ENCODE results near the gene HDAC4. TPM values are rescaled to one million over a fixed set of nuclear protein-coding genes. Genes with fewer than 3 reads are reported as not detected.

The HDAC4 gene
- total RNA-seq, 6 donors from 2014 or later, result 16.1 to 108 (median 45.0) TPM

GRCh38 chr2:239175181-239175580 is 225.6 kb downstream of the HDAC4 start:
- no peak for TF ChIP-seq POLR2A (IDR thresholded peaks at IDR 0.05)
- no peak for TF ChIP-seq CTCF (IDR thresholded peaks at IDR 0.05)
- TF ChIP-seq EP300 (IDR thresholded peaks at IDR 0.05), result no peak
- TF ChIP-seq POLR2AphosphoS5 (IDR thresholded peaks at IDR 0.05), result no peak
- H3K36me3 ChIP-seq, result peaks cover 0 to 49% (median 27%) of the 10 kb centered on the region in 4 donors
- peaks cover 9 to 20% (median 11%) of the 10 kb centered on the region in 4 donors for H3K9me3 ChIP-seq
- ATAC-seq (ENCODE audit: low FRiP score in 2 of 2), result no peak
- no peak overlapping the region for H3K27ac ChIP-seq
- 99% methylated on average over 11 of the region's 11 CpGs for WGBS, 2 donors
- no peak for DNase-seq
- H3K4me3 ChIP-seq, result no peak overlapping the region
- H3K27me3 ChIP-seq, result no peaks in the 10 kb centered on the region
- no peaks in the 10 kb centered on the region for H3K4me1 ChIP-seq

- no peak for ATAC-seq (ENCODE audit: low FRiP score in 2 of 2)
- 80 to 98% methylated on average over 1 of the region's 1 CpG for WGBS, 2 donors
- Histone ChIP-seq H3K4me1 (no peaks in the 10 kb centered on the region), H3K36me3 (peaks cover 0 to 44% (median 14%) of the 10 kb centered on the region in 4 donors), H3K27ac (no peak overlapping the region), H3K9me3 (peaks cover 9 to 20% (median 11%) of the 10 kb centered on the region in 4 donors), H3K27me3 (no peaks in the 10 kb centered on the region), H3K4me3 (no peak overlapping the region)
- TF ChIP-seq POLR2AphosphoS5 (IDR thresholded peaks at IDR 0.05) (no peak), EP300 (IDR thresholded peaks at IDR 0.05) (no peak), POLR2A (IDR thresholded peaks at IDR 0.05) (no peak), CTCF (IDR thresholded peaks at IDR 0.05) (no peak)
- no peak for DNase-seq
These were observed 227.5 kb downstream of the HDAC4 start for GRCh38 chr2:239173301-239173700.

GRCh38 chr2:239171643-239172042 is 229.2 kb downstream of the HDAC4 start:
- Histone ChIP-seq H3K36me3 (peaks cover 0 to 31% (median 10%) of the 10 kb centered on the region in 4 donors), H3K4me3 (no peak overlapping the region), H3K27me3 (no peaks in the 10 kb centered on the region), H3K27ac (no peak overlapping the region), H3K9me3 (peaks cover 9 to 20% (median 11%) of the 10 kb centered on the region in 4 donors), H3K4me1 (no peaks in the 10 kb centered on the region)
- no peak for DNase-seq
- no peak for ATAC-seq (ENCODE audit: low FRiP score in 2 of 2)
- TF ChIP-seq CTCF (IDR thresholded peaks at IDR 0.05) (no peak), POLR2AphosphoS5 (IDR thresholded peaks at IDR 0.05) (no peak), POLR2A (IDR thresholded peaks at IDR 0.05) (no peak), EP300 (IDR thresholded peaks at IDR 0.05) (no peak)

- no peak overlapping the region for H3K27ac ChIP-seq
- H3K27me3 ChIP-seq, result no peaks in the 10 kb centered on the region
- no peak overlapping the region for H3K4me3 ChIP-seq
- H3K4me1 ChIP-seq, result peaks cover 0 to 7% (median 5%) of the 10 kb centered on the region in 4 donors
- peaks cover 0 to 15% (median 4%) of the 10 kb centered on the region in 4 donors for H3K36me3 ChIP-seq
- no peak for ATAC-seq (ENCODE audit: low FRiP score in 2 of 2)
- no peak for TF ChIP-seq CTCF (IDR thresholded peaks at IDR 0.05)
- TF ChIP-seq POLR2A (IDR thresholded peaks at IDR 0.05), result no peak
- TF ChIP-seq EP300 (IDR thresholded peaks at IDR 0.05), result no peak
- TF ChIP-seq POLR2AphosphoS5 (IDR thresholded peaks at IDR 0.05), result no peak
- WGBS, 2 donors, result 96% methylated on average over 25 to 26 of the region's 27 CpGs
- peaks cover 7 to 20% (median 11%) of the 10 kb centered on the region in 4 donors for H3K9me3 ChIP-seq
- DNase-seq, result peak in 1 of 2 donors; percentile 16
These were observed 231.3 kb downstream of the HDAC4 start for GRCh38 chr2:239169311-239170048.
